Tibial artery (tissue), 4 donors: ENCODE measurements around the gene FLG2.

Experiments
- DNase-seq, 2 donors: peaks; one replicate each; pipeline ENCODE4 v3.0.0-alpha.2; 2019
- H3K27ac ChIP-seq, 2 donors: fragments of 200-600 bp; sonication (generic) in 1 of 2; 1 replicate in 1 of 2; 2 replicates in 1 of 2; pipeline ENCODE4 v1.5.1; 2018 to 2019; ENCODE audit warnings: mild to moderate bottlenecking in 1 of 2
- H3K27me3 ChIP-seq, 2 donors: fragments of 200-600 bp; sonication (generic) in 1 of 2; one replicate each; pipeline versions ENCODE4 v1.5.1 to v1.6.0; 2016 to 2019
- H3K36me3 ChIP-seq, 3 donors: fragments of 200-600 bp; sonication (generic) in 2 of 3; one replicate each; pipeline ENCODE4 v1.5.1; 2016 to 2019; ENCODE audit warnings: mild to moderate bottlenecking in 2 of 3
- H3K4me1 ChIP-seq, 4 donors: fragments of 200-600 bp; sonication (generic) in 2 of 4; 1 replicate in 3 of 4; 2 replicates in 1 of 4; pipeline ENCODE4 v1.5.1; 2016 to 2019
- H3K4me3 ChIP-seq, 2 donors: fragments of 200-600 bp; sonication (generic) in 1 of 2; 1 replicate in 1 of 2; 2 replicates in 1 of 2; pipeline ENCODE4 v1.5.1; 2018 to 2019; ENCODE audit warnings: mild to moderate bottlenecking in 2 of 2
- H3K9me3 ChIP-seq, 3 donors: fragments of 200-600 bp; sonication (generic) in 1 of 3; one replicate each; pipeline ENCODE4 v1.5.1; 2016 to 2019
- CTCF ChIP-seq, 2 experiments: fragments of 200-600 bp in 1 of 2; fragments of 450-650 bp in 1 of 2; IDR thresholded peaks; one replicate each; pipeline ENCODE4 v1.5.1; 2017 to 2019; ENCODE audit warnings: antibody characterized with exemption in 2 of 2, mild to moderate bottlenecking in 1 of 2, moderate library complexity in 1 of 2
- intact Hi-C: fragments of 100-400 bp; cut with DNase I; formaldehyde crosslinking; loops from one replicate; pipeline ENCODE4 v1.15.0; 2023; ENCODE audit warnings: low total_unique reads

The FLG2 gene

DNA sequence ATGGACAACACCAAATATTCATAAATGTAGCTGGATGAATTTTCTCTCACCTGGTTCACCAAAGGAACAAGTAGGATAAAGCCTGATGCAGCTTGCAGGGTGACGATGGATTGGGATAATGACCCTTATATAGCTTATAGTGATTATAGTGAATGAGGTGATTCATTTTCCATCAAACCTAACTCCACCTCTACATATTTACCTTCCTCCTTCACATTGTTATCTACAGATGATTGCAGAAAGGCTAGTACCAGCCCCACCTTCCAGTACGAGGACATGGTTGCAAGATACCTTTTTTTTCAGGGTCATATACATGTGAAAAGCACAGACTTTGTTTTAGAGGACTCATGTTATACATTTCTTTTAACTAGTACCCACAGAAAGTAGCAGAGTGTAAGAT is at the start of gene FLG2:
FLG2 (minus strand) TSS at position 101 of the 400 bp plus-strand sequence. CDS start 1,122 bp downstream, outside the sequence.
- no peak for TF ChIP-seq CTCF (IDR thresholded peaks at IDR 0.05)
- Histone ChIP-seq H3K27ac (no peak within 1 kb of the TSS), H3K4me1 (no peaks in the 10 kb centered on the region), H3K27me3 (no peaks in the 10 kb centered on the region), H3K9me3 (no peaks in the 10 kb centered on the region), H3K4me3 (no peak within 1 kb of the TSS), H3K36me3 (no peaks in the 10 kb centered on the region)
- no peak for DNase-seq
- intact Hi-C loops: no loop called here

- Histone ChIP-seq H3K4me3 (no peak overlapping the region), H3K4me1 (no peaks in the 10 kb centered on the region), H3K27ac (no peak overlapping the region), H3K36me3 (no peaks in the 10 kb centered on the region), H3K9me3 (no peaks in the 10 kb centered on the region), H3K27me3 (no peaks in the 10 kb centered on the region)
- intact Hi-C loops: no loop called here
- DNase-seq: no peak
- TF ChIP-seq CTCF (IDR thresholded peaks at IDR 0.05): no peak
These were observed 48.9 kb upstream of the FLG2 start for GRCh38 chr1:152408664-152409063.

DNA sequence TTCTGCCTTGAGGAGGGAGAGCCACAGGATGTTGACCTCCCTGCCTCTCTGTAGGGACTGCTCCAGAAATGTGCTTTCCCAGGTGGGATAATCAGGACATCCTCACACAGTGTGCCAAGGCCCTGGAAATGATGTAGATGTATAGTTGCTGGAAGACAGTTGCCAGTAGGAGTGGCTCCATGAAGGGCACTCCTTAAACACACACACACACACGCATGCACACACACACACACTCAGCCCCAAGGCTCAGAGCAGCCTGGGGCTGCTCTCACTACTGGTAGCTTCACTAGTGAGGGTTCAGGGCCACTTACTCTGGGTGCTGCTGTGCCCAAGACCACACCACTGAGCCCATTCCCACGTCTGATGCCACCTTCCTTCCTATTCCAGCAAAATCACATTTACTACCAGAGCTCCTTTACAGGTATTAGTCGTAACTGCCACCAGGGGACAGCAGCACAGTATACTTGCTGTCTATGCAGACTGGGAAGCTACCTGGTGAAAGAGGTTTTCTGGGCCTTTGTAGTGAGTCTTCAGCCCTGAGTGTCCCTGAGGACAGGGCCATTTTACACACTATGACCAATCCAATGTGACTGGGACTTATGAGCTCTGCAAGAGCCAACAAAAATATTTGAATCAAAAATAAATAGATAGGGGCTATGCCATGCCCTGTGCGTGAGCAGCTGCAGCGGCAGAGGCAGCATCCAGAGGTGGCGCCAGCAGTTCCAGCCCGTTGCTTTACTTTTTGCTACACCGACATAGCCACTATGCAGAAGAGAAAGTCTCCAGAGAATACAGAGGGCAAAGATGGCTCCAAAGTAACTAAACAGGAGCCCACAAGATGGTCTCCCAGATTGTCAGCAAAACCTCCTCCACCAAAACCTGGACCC is 39.2 kb upstream of the FLG2 start:
- intact Hi-C loops: no loop called here
- H3K27ac ChIP-seq: no peak overlapping the region

GRCh38 chr1:152397474-152397873 is 37.7 kb upstream of the FLG2 start:
- Histone ChIP-seq H3K9me3 (no peaks in the 10 kb centered on the region), H3K4me3 (no peak overlapping the region), H3K27ac (no peak overlapping the region), H3K36me3 (no peaks in the 10 kb centered on the region), H3K27me3 (no peaks in the 10 kb centered on the region), H3K4me1 (no peaks in the 10 kb centered on the region)
- DNase-seq: no peak
- TF ChIP-seq CTCF (IDR thresholded peaks at IDR 0.05): no peak
- intact Hi-C loops: no loop called here

More for the DNA sequence above, 39.2 kb upstream of the FLG2 start:
- no peak for DNase-seq
- Histone ChIP-seq H3K4me1 (no peaks in the 10 kb centered on the region), H3K9me3 (no peaks in the 10 kb centered on the region), H3K36me3 (no peaks in the 10 kb centered on the region), H3K27me3 (no peaks in the 10 kb centered on the region), H3K4me3 (no peak overlapping the region)
- TF ChIP-seq CTCF (IDR thresholded peaks at IDR 0.05): no peak

GRCh38 chr1:152394151-152394550 is 34.3 kb upstream of the FLG2 start:
- intact Hi-C loops: no loop called here
- Histone ChIP-seq H3K27me3 (no peaks in the 10 kb centered on the region), H3K4me1 (no peaks in the 10 kb centered on the region), H3K9me3 (no peaks in the 10 kb centered on the region), H3K27ac (no peak overlapping the region), H3K36me3 (no peaks in the 10 kb centered on the region), H3K4me3 (no peak overlapping the region)
- TF ChIP-seq CTCF (IDR thresholded peaks at IDR 0.05): no peak
- DNase-seq: no peak
